Activated CD8-positive, alpha-beta memory T cell treated with anti-CD3 and anti-CD28 coated beads, Interleukin-2, amount 50 U/mL, for 1 hour (primary cell): ENCODE measurements around the gene SRSF5.

Experiments used
- DNase-seq: peaks from one replicate; pipeline ENCODE4 v3.0.0-alpha.2; 2020; ENCODE audit errors: extremely low read depth

The SRSF5 gene

GRCh38 chr14:69770559-69770958 lies 3.6 kb downstream of the SRSF5 start:
- no peak for DNase-seq

GRCh38 chr14:69771136-69771535 lies 4.2 kb downstream of the SRSF5 start:
- DNase-seq: no peak

GRCh38 chr14:69772082-69773017 lies 5.4 kb downstream of the SRSF5 start:
- DNase-seq: no peak

- DNase-seq: no peak
Measured at GRCh38 chr14:69773571-69774276, 6.8 kb downstream of the SRSF5 start.

GRCh38 chr14:69775012-69775411 lies 8.1 kb downstream of the SRSF5 start:
- no peak for DNase-seq

- DNase-seq: no peak
Measured at GRCh38 chr14:69776875-69777453, 10.0 kb downstream of the SRSF5 start.

- no peak for DNase-seq
Measured at GRCh38 chr14:69779088-69779487, 12.1 kb downstream of the SRSF5 start.

- DNase-seq: no peak
Measured at GRCh38 chr14:69780092-69780491, 13.2 kb downstream of the SRSF5 start.

- DNase-seq: no peak
Measured at GRCh38 chr14:69780952-69781351, 14.0 kb downstream of the SRSF5 start.

- DNase-seq: no peak
Measured at GRCh38 chr14:69784942-69785341, 18.0 kb downstream of the SRSF5 start.

- DNase-seq: no peak
Measured at GRCh38 chr14:69786603-69787002, 19.7 kb downstream of the SRSF5 start.

GRCh38 chr14:69789118-69789640 lies 22.2 kb downstream of the SRSF5 start:
- DNase-seq: no peak

- DNase-seq: no peak
Measured at GRCh38 chr14:69792887-69793421, 26.0 kb downstream of the SRSF5 start.

GRCh38 chr14:69794791-69795190 lies 27.8 kb downstream of the SRSF5 start:
- DNase-seq: no peak

GRCh38 chr14:69795691-69796090 lies 28.7 kb downstream of the SRSF5 start:
- DNase-seq: no peak

- DNase-seq: no peak
Measured at GRCh38 chr14:69796797-69797500, 30.0 kb downstream of the SRSF5 start, which contains the start of gene SLC10A1. Gene SLC10A1 (minus strand): TSS chr14:69797241. CDS start chr14:69797155, 86 bp downstream.

GRCh38 chr14:69797573-69798338 lies 30.8 kb downstream of the SRSF5 start:
- DNase-seq: no peak

- DNase-seq: no peak
Measured at GRCh38 chr14:69798339-69798735, 31.4 kb downstream of the SRSF5 start.

GRCh38 chr14:69803753-69804152 lies 36.8 kb downstream of the SRSF5 start:
- no peak for DNase-seq

- DNase-seq: no peak
Measured at GRCh38 chr14:69804902-69805301, 38.0 kb downstream of the SRSF5 start.

- DNase-seq: no peak
Measured at GRCh38 chr14:69807192-69807591, 40.2 kb downstream of the SRSF5 start.
